IMR-90 (cell line): ENCODE measurements around the gene PANK4. TPM values are rescaled to one million over a fixed set of nuclear protein-coding genes. Genes with fewer than 3 reads are reported as not detected.

Experiments used
- ATAC-seq: fragments of 200-7000 bp; cut with Tn5 transposase; 2 replicates; pipeline ENCODE4 v1.9.1; 2020; ENCODE audit warnings: low read depth, mild to moderate bottlenecking, moderate library complexity
- BruUV-seq: library from RNA; stranded (reverse); fragments of 400-500 nt; replicated peaks from 2 replicates; lab custom pipeline; 2021; lab: Mats Ljungman, UMichigan
- CTCF ChIA-PET: fragments of 300-600 bp; formaldehyde crosslinking; extraction: SDS; loops from one replicate; lab custom pipeline; 2021; ENCODE audit warnings: antibody characterized with exemption; lab: Yijun Ruan, JAX
- POLR2A ChIA-PET: fragments of 300-600 bp; sonication (Branson Sonifier 250); formaldehyde crosslinking; loops from one replicate; lab custom pipeline; 2022; ENCODE audit warnings: antibody characterized with exemption; ENCODE audit not compliant: unreplicated experiment; lab: Charles Lee
- DNase-seq: peaks from one replicate; pipeline ENCODE4 v3.0.0; 2013
- H2AFZ ChIP-seq: replicated peaks from 2 replicates; pipeline ENCODE3; 2013; ENCODE audit warnings: low read length, mild to moderate bottlenecking; ENCODE audit not compliant: poor library complexity
- H2AK5ac ChIP-seq: 2 replicates; pipeline ENCODE4 v1.6.1; 2013; ENCODE audit warnings: low read depth, low read length, inconsistent platforms
- H2AK9ac ChIP-seq: replicated peaks from 2 replicates; pipeline ENCODE3; 2013; ENCODE audit warnings: mild to moderate bottlenecking, low read depth, low read length, moderate library complexity; ENCODE audit not compliant: poor library complexity
- H2BK120ac ChIP-seq: 2 replicates; pipeline ENCODE4 v1.6.1; 2013; ENCODE audit warnings: low read depth, low read length, inconsistent platforms
- H2BK15ac ChIP-seq: 3 replicates; pipeline ENCODE4 v1.6.1; 2013; ENCODE audit warnings: low read depth, low read length, inconsistent platforms
- H2BK20ac ChIP-seq: 2 replicates; pipeline ENCODE4 v1.6.1; 2013; ENCODE audit warnings: low read depth, mild to moderate bottlenecking, inconsistent platforms, low read length, moderate library complexity
- H2BK5ac ChIP-seq: 2 replicates; pipeline ENCODE4 v1.6.1; 2013; ENCODE audit warnings: mild to moderate bottlenecking, low read depth, low read length, inconsistent platforms; ENCODE audit not compliant: poor library complexity, severe bottlenecking
- H3K14ac ChIP-seq: replicated peaks from 2 replicates; pipeline ENCODE4 v1.6.1; 2013; ENCODE audit warnings: low read depth, low read length, inconsistent platforms
- H3K18ac ChIP-seq: 2 replicates; pipeline ENCODE4 v1.6.1; 2013; ENCODE audit warnings: low read depth, low read length, control low read depth
- H3K23ac ChIP-seq: 2 replicates; pipeline ENCODE4 v1.6.1; 2013; ENCODE audit warnings: low read depth, low read length, inconsistent platforms
- H3K27ac ChIP-seq: 2 replicates; pipeline ENCODE4 v1.5.1; 2013; ENCODE audit warnings: mild to moderate bottlenecking, control low read depth, low read length; ENCODE audit not compliant: insufficient read depth
- H3K27me3 ChIP-seq: 2 replicates; pipeline ENCODE4 v1.6.1; 2013; ENCODE audit warnings: low read length; ENCODE audit not compliant: control insufficient read depth, insufficient read depth
- H3K36me3 ChIP-seq: 2 replicates; pipeline ENCODE4 v1.6.1; 2013; ENCODE audit warnings: low read length, mixed read lengths; ENCODE audit not compliant: control insufficient read depth, insufficient read depth
- H3K4ac ChIP-seq: 2 replicates; pipeline ENCODE4 v1.6.1; 2013; ENCODE audit warnings: low read depth, low read length, inconsistent platforms
- H3K4me1 ChIP-seq: 2 replicates; pipeline ENCODE4 v1.6.1; 2013; ENCODE audit warnings: low read length, mixed read lengths; ENCODE audit not compliant: control insufficient read depth, insufficient read depth
- H3K4me2 ChIP-seq: 2 replicates; pipeline ENCODE4 v1.6.1; 2013; ENCODE audit warnings: low read depth, mild to moderate bottlenecking, control low read depth, low read length, moderate library complexity
- H3K4me3 ChIP-seq: 2 replicates; pipeline ENCODE4 v1.5.1; 2013; ENCODE audit warnings: low read depth, mild to moderate bottlenecking, control low read depth, low read length, moderate library complexity; ENCODE audit not compliant: insufficient read depth
- H3K56ac ChIP-seq: 2 replicates; pipeline ENCODE4 v1.6.1; 2013; ENCODE audit warnings: low read length, inconsistent platforms; ENCODE audit not compliant: insufficient read depth; ENCODE audit errors: extremely low read depth
- H3K79me1 ChIP-seq, 2 experiments: 2 replicates each; pipeline ENCODE4 v1.6.1; 2013; ENCODE audit warnings: low read length in 2 of 2, inconsistent platforms in 1 of 2, low read depth in 1 of 2
- H3K9ac ChIP-seq: 2 replicates; pipeline ENCODE4 v1.6.1; 2013; ENCODE audit warnings: low read depth, low read length, control low read depth
- H3K9me1 ChIP-seq: 2 replicates; pipeline ENCODE4 v1.6.1; 2013; ENCODE audit warnings: low read length, inconsistent platforms; ENCODE audit not compliant: insufficient read depth
- H3K9me3 ChIP-seq: 2 replicates; pipeline ENCODE4 v1.6.1; 2013; ENCODE audit warnings: low read length; ENCODE audit not compliant: control insufficient read depth, insufficient read depth
- H4K20me1 ChIP-seq: 2 replicates; pipeline ENCODE4 v1.6.1; 2013; ENCODE audit warnings: low read length, inconsistent platforms; ENCODE audit not compliant: insufficient read depth
- H4K5ac ChIP-seq: 2 replicates; pipeline ENCODE4 v1.6.1; 2013; ENCODE audit warnings: mild to moderate bottlenecking, low read depth, low read length, control low read depth
- H4K8ac ChIP-seq, 2 experiments: 2 replicates each; pipeline ENCODE4 v1.6.1; 2013; ENCODE audit warnings: low read depth in 2 of 2, low read length in 2 of 2, control low read depth in 1 of 2, inconsistent platforms in 1 of 2
- H4K91ac ChIP-seq: 2 replicates; pipeline ENCODE4 v1.6.1; 2013; ENCODE audit warnings: low read depth, low read length, inconsistent platforms; ENCODE audit not compliant: insufficient read depth
- BHLHE40 ChIP-seq: fragments of 150-350 bp; IDR thresholded peaks from 2 replicates; pipeline ENCODE4 v1.6.1; 2016; ENCODE audit warnings: mild to moderate bottlenecking, low read depth, low read length
- CEBPB ChIP-seq: IDR thresholded peaks from 2 replicates; pipeline ENCODE4 v1.6.1; 2012; ENCODE audit warnings: low read depth, low read length, improper control_type of control experiment
- CHD1 ChIP-seq: IDR thresholded peaks from 2 replicates; pipeline ENCODE4 v1.6.1; 2012; ENCODE audit warnings: low read depth, low read length, improper control_type of control experiment
- CTCF ChIP-seq: conservative IDR thresholded peaks from 2 replicates; pipeline ENCODE4 v1.5.1; 2012; ENCODE audit warnings: mild to moderate bottlenecking, low read depth, low read length, improper control_type of control experiment
- FOS ChIP-seq: fragments of 150-350 bp; IDR thresholded peaks from 2 replicates; pipeline ENCODE4 v1.6.1; 2016; ENCODE audit warnings: low read depth, low read length
- MAFK ChIP-seq: IDR thresholded peaks from 2 replicates; pipeline ENCODE4 v1.6.1; 2012; ENCODE audit warnings: low read depth, low read length, improper control_type of control experiment
- MAZ ChIP-seq: IDR thresholded peaks from 2 replicates; pipeline ENCODE4 v1.6.1; 2012; ENCODE audit warnings: low read depth, mild to moderate bottlenecking, low read length, improper control_type of control experiment, moderate library complexity, borderline replicate concordance
- MXI1 ChIP-seq: IDR thresholded peaks from 2 replicates; pipeline ENCODE4 v1.6.1; 2012; ENCODE audit warnings: low read depth, mild to moderate bottlenecking, low read length, moderate library complexity, borderline replicate concordance
- NFE2L2 ChIP-seq: fragments of 150-350 bp; IDR thresholded peaks from 2 replicates; pipeline ENCODE4 v1.6.1; 2016; ENCODE audit warnings: low read depth, mild to moderate bottlenecking, low read length
- POLR2A ChIP-seq: IDR thresholded peaks from 2 replicates; pipeline ENCODE4 v1.6.1; 2012; ENCODE audit warnings: mild to moderate bottlenecking, low read depth, low read length
- RCOR1 ChIP-seq: IDR thresholded peaks from 2 replicates; pipeline ENCODE4 v1.6.1; 2012; ENCODE audit warnings: mild to moderate bottlenecking, low read length, improper control_type of control experiment; ENCODE audit not compliant: insufficient replicate concordance
- RFX5 ChIP-seq: IDR thresholded peaks from 2 replicates; pipeline ENCODE4 v1.8.0; 2012; ENCODE audit warnings: low read depth, mild to moderate bottlenecking, low read length, moderate library complexity
- SMC3 ChIP-seq: fragments of 150-350 bp; IDR thresholded peaks from 2 replicates; pipeline ENCODE4 v1.6.1; 2016; ENCODE audit warnings: low read depth, mild to moderate bottlenecking, antibody characterized with exemption, low read length, moderate library complexity
- USF2 ChIP-seq: fragments of 150-350 bp; IDR thresholded peaks from 2 replicates; pipeline ENCODE4 v1.6.1; 2017; ENCODE audit warnings: mild to moderate bottlenecking, antibody characterized with exemption, low read length, low read depth
- WGBS, 2 experiments: methylation state at CpG; one replicate each; pipeline versions ENCODE4 v1.1.5 to v1.1.7; 2013; ENCODE audit warnings: missing lambda C conversion rate in 2 of 2; ENCODE audit not compliant: insufficient read length in 1 of 2; ENCODE audit errors: extremely low coverage in 2 of 2; 5-methylcytosine and 5-hydroxymethylcytosine counted together
- dilution Hi-C: fragments of 300-500 bp; cut with HindIII; formaldehyde crosslinking; loops from one replicate; pipeline ENCODE4 v1.14.3; 2018; ENCODE audit warnings: low sequenced_read_pairs; ENCODE audit not compliant: unreplicated experiment
- in situ Hi-C: fragments of 300-500 bp; cut with MboI; formaldehyde crosslinking; loops from 3 replicates; pipeline ENCODE4 v1.14.3; 2019; ENCODE audit warnings: low sequenced_read_pairs, inconsistent platforms, mixed read lengths
- intact Hi-C: fragments of 100-400 bp; cut with micrococcal nuclease; formaldehyde crosslinking; loops from 2 replicates; pipeline ENCODE4 v1.10.0; 2022
- polyA plus RNA-seq, 3 experiments: library from polyadenylated mRNA; depleted of rRNA; stranded (reverse); fragments of >200 nt; gene quantifications; 2 replicates each; pipeline ENCODE4 v1.2.3, GENCODE V29; 2012; ENCODE audit warnings: low replicate concordance in 1 of 3
- total RNA-seq: library from RNA; depleted of rRNA; stranded (reverse); fragments of >200 nt; gene quantifications from 2 replicates; pipeline ENCODE4 v1.2.3, GENCODE V29; 2012

PANK4 gene
- total and polyA plus RNA-seq, 2 of the 4 experiments (the other 2 are of a cell fraction): 14.0 to 18.5 TPM

GRCh38 chr1:2505461-2505994 lies 20.9 kb downstream of the PANK4 start:
- Histone ChIP-seq H3K9me1 (no peaks in the 10 kb centered on the region), H2AK9ac (no peak overlapping the region), H2BK120ac (no peak overlapping the region), H3K23ac (no peak overlapping the region), H3K27me3 (peaks cover 12% of the 10 kb centered on the region; the same call in 1 of the 2 replicates), H3K56ac (no peak overlapping the region), H3K14ac (no peak overlapping the region), H4K5ac (no peak overlapping the region), H4K91ac (no peak overlapping the region), H3K36me3 (peaks cover 19% of the 10 kb centered on the region), H2AFZ (peak overlapping the region; percentile 46), H3K9ac (no peak overlapping the region), H3K79me1 (no peaks in the 10 kb centered on the region), H3K9me3 (no peaks in the 10 kb centered on the region), H3K4me2 (no peak overlapping the region), H4K20me1 (peaks cover 3% of the 10 kb centered on the region; the same call in 1 of the 2 replicates), H3K27ac (no peak overlapping the region), H3K4me3 (no peak overlapping the region), H2BK20ac (no peak overlapping the region), H3K4me1 (peaks cover 2% of the 10 kb centered on the region; the same call in 1 of the 2 replicates), H2AK5ac (no peak overlapping the region), H3K4ac (no peak overlapping the region), H4K8ac (no peak overlapping the region), H3K18ac (no peak overlapping the region), H2BK15ac (no peak overlapping the region), H2BK5ac (no peak overlapping the region)
- DNase-seq: no peak
- BruUV-seq: no TSS peak
- TF ChIP-seq USF2 (no peak), MAFK (no peak), BHLHE40 (no peak), FOS (no peak), MXI1 (no peak), MAZ (no peak), RFX5 (no peak), NFE2L2 (no peak), RCOR1 (no peak), CTCF (no peak), SMC3 (no peak), POLR2A (no peak), CHD1 (no peak), CEBPB (no peak)
- POLR2A ChIA-PET: no interaction called here
- dilution Hi-C loops: no loop called here
- no peak; the same call in 1 of the 2 replicates for ATAC-seq
- intact Hi-C loops: no loop called here
- in situ Hi-C loops: no loop called here
- CTCF ChIA-PET: no interaction called here
- WGBS, 2 experiments: 87% methylated on average over 3 of the region's 21 CpGs; no CpG with 5 or more reads in 1 of the 2 experiments
